Measurements from ENCODE around the gene TMEM238L.

The TMEM238L gene

DNA sequence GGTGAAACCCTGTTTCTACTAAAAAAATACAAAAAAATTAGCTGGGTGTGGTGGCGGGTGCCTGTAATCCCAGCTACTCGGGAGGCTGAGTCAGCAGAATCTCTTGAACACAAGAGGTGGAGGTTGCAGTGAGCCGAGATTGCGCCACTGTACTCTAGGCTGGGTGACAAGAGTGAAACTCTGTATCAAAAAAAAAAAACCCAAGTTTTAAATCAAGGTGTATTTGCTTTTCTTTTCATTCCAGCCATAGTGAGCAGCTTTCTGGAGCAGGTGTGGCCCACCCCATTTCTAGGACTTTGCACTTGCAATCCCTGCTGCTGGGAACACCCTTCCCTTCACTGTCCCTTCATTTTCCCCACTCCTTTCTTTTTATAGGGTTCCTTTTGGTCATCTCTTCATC is 28.8 kb downstream of the TMEM238L start:
- H3K36me3 ChIP-seq (ENCODE audit: insufficient read depth): no peaks in the 10 kb centered on the region
- H3K79me2 ChIP-seq (ENCODE audit: insufficient read depth, low read depth): no peaks in the 10 kb centered on the region
- no peak overlapping the region for H3K4me3 ChIP-seq (IDR thresholded peaks at IDR 0.05; ENCODE audit: insufficient read depth, low read depth, low read length)
- TF ChIP-seq, protein P1, sequence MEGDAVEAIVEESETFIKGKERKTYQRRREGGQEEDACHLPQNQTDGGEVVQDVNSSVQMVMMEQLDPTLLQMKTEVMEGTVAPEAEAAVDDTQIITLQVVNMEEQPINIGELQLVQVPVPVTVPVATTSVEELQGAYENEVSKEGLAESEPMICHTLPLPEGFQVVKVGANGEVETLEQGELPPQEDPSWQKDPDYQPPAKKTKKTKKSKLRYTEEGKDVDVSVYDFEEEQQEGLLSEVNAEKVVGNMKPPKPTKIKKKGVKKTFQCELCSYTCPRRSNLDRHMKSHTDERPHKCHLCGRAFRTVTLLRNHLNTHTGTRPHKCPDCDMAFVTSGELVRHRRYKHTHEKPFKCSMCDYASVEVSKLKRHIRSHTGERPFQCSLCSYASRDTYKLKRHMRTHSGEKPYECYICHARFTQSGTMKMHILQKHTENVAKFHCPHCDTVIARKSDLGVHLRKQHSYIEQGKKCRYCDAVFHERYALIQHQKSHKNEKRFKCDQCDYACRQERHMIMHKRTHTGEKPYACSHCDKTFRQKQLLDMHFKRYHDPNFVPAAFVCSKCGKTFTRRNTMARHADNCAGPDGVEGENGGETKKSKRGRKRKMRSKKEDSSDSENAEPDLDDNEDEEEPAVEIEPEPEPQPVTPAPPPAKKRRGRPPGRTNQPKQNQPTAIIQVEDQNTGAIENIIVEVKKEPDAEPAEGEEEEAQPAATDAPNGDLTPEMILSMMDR (conservative IDR thresholded peaks at IDR 0.05; ENCODE audit: low read depth, low read length): no peak
- H3K4me2 ChIP-seq: no peak overlapping the region
- H3K9ac ChIP-seq: no peak overlapping the region
- no peak overlapping the region for H2AFZ ChIP-seq (ENCODE audit: low read depth)
- no peak overlapping the region for H3K27ac ChIP-seq
- no peaks in the 10 kb centered on the region for H4K20me1 ChIP-seq (ENCODE audit: insufficient read depth)
- H3K27me3 ChIP-seq (ENCODE audit: insufficient read depth, low read depth): no peaks in the 10 kb centered on the region
- H3K4me1 ChIP-seq (ENCODE audit: low read depth, poor library complexity, severe bottlenecking): no peaks in the 10 kb centered on the region

DNA sequence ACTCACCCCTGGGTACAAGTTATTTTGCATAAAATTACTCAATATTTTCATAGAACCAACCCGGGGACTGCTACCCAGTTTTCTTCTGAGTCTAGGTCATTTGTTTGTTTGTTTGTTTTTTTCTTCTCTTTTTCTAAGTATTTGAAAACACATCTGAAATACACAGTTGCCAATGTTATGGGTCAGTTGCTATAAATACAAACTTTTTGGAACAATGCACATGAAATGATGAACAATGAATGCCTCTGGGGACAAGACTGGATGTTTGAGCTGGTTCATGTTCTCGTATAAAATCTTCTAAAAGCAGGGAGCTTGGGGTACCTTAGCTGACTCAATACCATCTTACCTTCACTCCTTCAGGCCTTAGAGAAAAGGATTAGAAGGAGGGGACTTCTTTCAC is 30.5 kb downstream of the TMEM238L start:
- Histone ChIP-seq H3K36me3 (ENCODE audit: insufficient read depth) (no peaks in the 10 kb centered on the region), H4K20me1 (ENCODE audit: insufficient read depth) (no peaks in the 10 kb centered on the region), H3K27ac (no peak overlapping the region), H3K4me1 (ENCODE audit: low read depth, poor library complexity, severe bottlenecking) (no peaks in the 10 kb centered on the region), H3K4me3 (IDR thresholded peaks at IDR 0.05; ENCODE audit: insufficient read depth, low read depth, low read length) (no peak overlapping the region), H3K4me2 (no peak overlapping the region), H3K27me3 (ENCODE audit: insufficient read depth, low read depth) (no peaks in the 10 kb centered on the region), H3K9ac (no peak overlapping the region), H2AFZ (ENCODE audit: low read depth) (no peak overlapping the region), H3K79me2 (ENCODE audit: insufficient read depth, low read depth) (no peaks in the 10 kb centered on the region)
- TF ChIP-seq, protein P1 (conservative IDR thresholded peaks at IDR 0.05; ENCODE audit: low read depth, low read length): no peak

DNA sequence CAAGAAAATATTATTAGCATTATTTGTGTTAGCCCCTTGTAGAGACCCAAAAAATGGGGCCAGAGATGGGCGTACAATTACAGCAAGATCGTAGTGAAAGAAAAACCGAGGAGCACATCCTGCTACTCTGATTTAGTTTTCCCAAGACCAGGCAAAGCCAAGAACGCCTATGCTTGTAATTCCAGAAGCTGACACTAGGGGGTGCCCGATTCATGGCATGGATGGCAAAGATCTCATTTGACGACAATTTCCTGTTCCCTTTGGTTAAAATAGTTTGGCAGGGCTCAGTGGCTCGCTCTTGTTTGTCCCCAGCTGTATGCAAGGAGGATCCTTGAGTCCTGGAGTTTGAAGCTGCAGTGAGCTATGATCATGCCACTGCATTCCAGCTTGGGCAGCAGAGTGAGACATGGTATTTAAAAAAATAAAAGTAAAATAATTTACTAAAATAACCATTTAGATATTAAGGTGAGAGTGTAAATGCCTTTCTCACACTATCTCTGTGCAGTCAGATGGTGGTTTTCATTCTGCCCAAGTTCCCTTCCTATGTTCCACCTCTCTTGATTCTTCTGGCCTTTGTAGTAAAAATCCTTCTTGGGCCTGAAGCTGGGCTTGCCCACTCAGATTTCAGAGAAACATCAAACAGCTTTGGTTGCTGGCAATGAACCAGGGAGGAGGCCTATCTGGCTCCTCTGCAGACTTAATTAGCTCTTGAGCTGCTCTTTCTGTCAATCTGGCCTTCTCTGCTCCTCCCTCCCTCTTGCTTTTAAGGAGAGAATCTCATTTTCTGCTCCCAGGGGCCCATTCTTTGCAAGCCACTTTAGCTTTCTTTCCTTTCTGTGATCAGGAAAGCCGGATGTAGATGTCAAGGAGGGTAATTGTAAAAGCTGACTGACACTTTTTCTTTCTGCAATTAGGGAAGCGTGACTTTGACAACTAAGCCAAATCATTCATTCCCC is 31.2 kb downstream of the TMEM238L start:
- Histone ChIP-seq H3K79me2 (ENCODE audit: insufficient read depth, low read depth) (no peaks in the 10 kb centered on the region), H3K27ac (no peak overlapping the region), H2AFZ (ENCODE audit: low read depth) (no peak overlapping the region), H3K4me2 (no peak overlapping the region), H3K27me3 (ENCODE audit: insufficient read depth, low read depth) (no peaks in the 10 kb centered on the region), H3K4me1 (ENCODE audit: low read depth, poor library complexity, severe bottlenecking) (no peaks in the 10 kb centered on the region), H3K36me3 (ENCODE audit: insufficient read depth) (no peaks in the 10 kb centered on the region), H4K20me1 (ENCODE audit: insufficient read depth) (no peaks in the 10 kb centered on the region), H3K4me3 (IDR thresholded peaks at IDR 0.05; ENCODE audit: insufficient read depth, low read depth, low read length) (no peak overlapping the region), H3K9ac (no peak overlapping the region)
- TF ChIP-seq, protein P1 (conservative IDR thresholded peaks at IDR 0.05; ENCODE audit: low read depth, low read length): peak; percentile 39

DNA sequence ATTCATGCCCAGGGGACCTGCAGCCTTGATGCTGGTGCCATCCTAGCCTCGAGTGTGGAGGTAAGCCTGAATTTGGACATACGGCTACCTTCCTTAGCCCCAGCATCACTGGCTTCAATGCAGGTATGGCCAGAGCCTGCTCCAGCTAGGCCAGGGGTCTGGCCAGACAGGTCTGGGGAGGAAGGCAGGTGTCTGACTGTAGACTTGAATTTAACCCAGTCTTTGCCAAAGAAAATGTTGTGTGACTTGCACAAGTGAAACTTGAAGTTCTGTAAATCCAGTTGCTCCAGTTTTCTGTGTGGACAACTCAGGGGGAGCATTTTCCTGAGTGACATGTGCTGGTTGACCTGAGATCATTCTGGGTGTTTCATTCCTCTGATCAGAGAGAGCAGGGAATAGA is 32.8 kb downstream of the TMEM238L start:
- no peaks in the 10 kb centered on the region for H3K36me3 ChIP-seq (ENCODE audit: insufficient read depth)
- H2AFZ ChIP-seq (ENCODE audit: low read depth): no peak overlapping the region
- TF ChIP-seq, protein P1 (conservative IDR thresholded peaks at IDR 0.05; ENCODE audit: low read depth, low read length): no peak
- H3K4me3 ChIP-seq (IDR thresholded peaks at IDR 0.05; ENCODE audit: insufficient read depth, low read depth, low read length): no peak overlapping the region
- no peaks in the 10 kb centered on the region for H3K79me2 ChIP-seq (ENCODE audit: insufficient read depth, low read depth)
- no peaks in the 10 kb centered on the region for H3K4me1 ChIP-seq (ENCODE audit: low read depth, poor library complexity, severe bottlenecking)
- no peak overlapping the region for H3K4me2 ChIP-seq
- H3K27ac ChIP-seq: no peak overlapping the region
- no peaks in the 10 kb centered on the region for H4K20me1 ChIP-seq (ENCODE audit: insufficient read depth)
- H3K9ac ChIP-seq: no peak overlapping the region
- H3K27me3 ChIP-seq (ENCODE audit: insufficient read depth, low read depth): no peaks in the 10 kb centered on the region
